ENCODE data around the gene MGMT.

- TF ChIP-seq GTF2F1 (IDR thresholded peaks at IDR 0.05; ENCODE audit: low read depth, low read length) (no peak), FOXK2 (conservative IDR thresholded peaks at IDR 0.05 in 1 of 2, IDR thresholded peaks at IDR 0.05 in 1 of 2; ENCODE audit: low read depth in 2 of 2) (no peak), POLR2A (conservative IDR thresholded peaks at IDR 0.05) (no peak), EHMT2 (IDR thresholded peaks at IDR 0.05) (no peak), CREB1 (IDR thresholded peaks at IDR 0.05) (no peak), CREB1 (CRISPR knock-in tag; IDR thresholded peaks at IDR 0.05) (no peak), SUPT5H (IDR thresholded peaks at IDR 0.05) (no peak), SMARCA5 (IDR thresholded peaks at IDR 0.05) (no peak), OTX1 (CRISPR knock-in tag; IDR thresholded peaks at IDR 0.05) (no peak), RFX5 (IDR thresholded peaks at IDR 0.05; ENCODE audit: low read depth, low read length) (no peak), ZC3H11A (IDR thresholded peaks at IDR 0.05; ENCODE audit: low read depth, low read length) (no peak), TCF7L2 (IDR thresholded peaks at IDR 0.05; ENCODE audit: low read depth, low read length) (no peak), KDM2B (CRISPR knock-in tag; IDR thresholded peaks at IDR 0.05) (no peak), CEBPB (tag; IDR thresholded peaks at IDR 0.05) (no peak)
These were observed 175.4 kb downstream of the MGMT start for GRCh38 chr10:129642427-129642826.

All from K562 (cell line).